Left lung (tissue), 10 donors: Measurements from ENCODE around the gene CD2AP. TPM values are rescaled to one million over a fixed set of nuclear protein-coding genes. Genes with fewer than 3 reads are reported as not detected.

ENCODE experiments used
- ATAC-seq: fragments of 200-7000 bp; cut with Tn5 transposase; one replicate; pipeline ENCODE4 v1.9.1; 2020; ENCODE audit warnings: moderate library complexity
- DNase-seq, 4 donors: peaks; one replicate each; pipeline ENCODE4 v3.0.0-alpha.2; 2013 to 2020
- H3K27ac ChIP-seq, 2 donors: fragments of 200-600 bp; sonication (generic) in 1 of 2; one replicate each; pipeline versions ENCODE4 v1.5.0 to v1.8.0; 2020 to 2021
- H3K27me3 ChIP-seq, 2 donors: fragments of 200-600 bp; sonication (generic) in 1 of 2; one replicate each; pipeline versions ENCODE4 v1.5.0 to v1.8.0; 2020 to 2021
- H3K36me3 ChIP-seq, 2 donors: fragments of 200-600 bp; sonication (generic) in 1 of 2; one replicate each; pipeline versions ENCODE4 v1.5.0 to v1.8.0; 2020 to 2021
- H3K4me1 ChIP-seq, 2 donors: fragments of 200-600 bp; one replicate each; pipeline ENCODE4 v1.8.0; 2021
- H3K4me3 ChIP-seq, 2 donors: fragments of 200-600 bp; sonication (generic) in 1 of 2; one replicate each; pipeline versions ENCODE4 v1.5.0 to v1.8.0; 2020 to 2021; ENCODE audit warnings: mild to moderate bottlenecking in 1 of 2
- H3K9me3 ChIP-seq, 2 donors: fragments of 200-600 bp; sonication (generic) in 1 of 2; one replicate each; pipeline versions ENCODE4 v1.5.0 to v1.8.0; 2020 to 2021
- CTCF ChIP-seq, 2 donors: fragments of 200-600 bp; sonication (generic) in 1 of 2; IDR thresholded peaks; one replicate each; pipeline versions ENCODE4 v1.5.0 to v1.8.0; 2021; ENCODE audit warnings: antibody characterized with exemption in 2 of 2
- intact Hi-C, 2 donors: fragments of 100-400 bp; cut with DNase I; formaldehyde crosslinking; loops; one replicate each; pipeline versions ENCODE4 v1.11.2 to v1.14.2; 2022
- polyA plus RNA-seq, 6 donors: library from polyadenylated mRNA; unstranded; fragments of 120-200 nt; gene quantifications; one replicate each; pipeline ENCODE4 v1.2.1, GENCODE V29; 2013; ENCODE audit not compliant: insufficient read length in 6 of 6
- total RNA-seq, 2 donors: library from RNA; stranded (reverse); fragmentation: NEBNext Ultra II Directional; extraction: Animal tissue kit (Norgen Biotek cat#: 25700); gene quantifications; one replicate each; pipeline ENCODE4 v1.2.1, GENCODE V29; 2021
- donor health status: DM: no; HTN: yes; CAD: no.
- donor health status: DM: no; HTN: no; CAD: no.

CD2AP gene
- total and polyA plus RNA-seq, 8 donors = 36.6 to 46.0 (median 42.5) TPM

- Histone ChIP-seq H3K36me3 (no peaks in the 10 kb centered on the region), H3K27ac (no peak overlapping the region), H3K27me3 (no peaks in the 10 kb centered on the region), H3K9me3 (no peaks in the 10 kb centered on the region), H3K4me3 (no peak overlapping the region), H3K4me1 (peaks cover 0 to 8% of the 10 kb centered on the region in 2 donors)
- no peak for TF ChIP-seq CTCF (IDR thresholded peaks at IDR 0.05)
- no peak for ATAC-seq
- intact Hi-C loops = no loop called here
- no peak for DNase-seq
Measured at GRCh38 chr6:47527274-47527673, 49.7 kb downstream of the CD2AP start.

- no peaks in the 10 kb centered on the region for H3K27me3 ChIP-seq
- no peak for TF ChIP-seq CTCF (IDR thresholded peaks at IDR 0.05)
- intact Hi-C loops = no loop called here
- H3K4me1 ChIP-seq = peaks cover 0 to 4% of the 10 kb centered on the region in 2 donors
- no peak overlapping the region for H3K4me3 ChIP-seq
- ATAC-seq = no peak
- H3K36me3 ChIP-seq = peaks cover 0 to 12% of the 10 kb centered on the region in 2 donors
- H3K27ac ChIP-seq = no peak overlapping the region
- no peak for DNase-seq
- H3K9me3 ChIP-seq = no peaks in the 10 kb centered on the region
Measured at GRCh38 chr6:47529734-47530133, 52.1 kb downstream of the CD2AP start.

GRCh38 chr6:47532981-47533585, 55.5 kb downstream of the CD2AP start:
- Histone ChIP-seq H3K4me1 (no peaks in the 10 kb centered on the region), H3K9me3 (no peaks in the 10 kb centered on the region), H3K27me3 (no peaks in the 10 kb centered on the region), H3K4me3 (no peak overlapping the region), H3K27ac (no peak overlapping the region), H3K36me3 (peaks cover 0 to 13% of the 10 kb centered on the region in 2 donors)
- ATAC-seq (no peak), DNase-seq (no peak)
- intact Hi-C loops = no loop called here
- no peak for TF ChIP-seq CTCF (IDR thresholded peaks at IDR 0.05)

GRCh38 chr6:47534063-47534462, 56.5 kb downstream of the CD2AP start:
- no peak for TF ChIP-seq CTCF (IDR thresholded peaks at IDR 0.05)
- H3K4me3 ChIP-seq = no peak overlapping the region
- peaks cover 0 to 13% of the 10 kb centered on the region in 2 donors for H3K36me3 ChIP-seq
- no peaks in the 10 kb centered on the region for H3K9me3 ChIP-seq
- H3K27ac ChIP-seq = no peak overlapping the region
- H3K4me1 ChIP-seq = no peaks in the 10 kb centered on the region
- no peak for ATAC-seq
- no peaks in the 10 kb centered on the region for H3K27me3 ChIP-seq
- DNase-seq = no peak
- intact Hi-C loops = no loop called here

- DNase-seq (no peak), ATAC-seq (no peak)
- peak overlapping the region in 1 of 2 donors; percentile 34 for H3K27ac ChIP-seq
- peaks cover 0 to 13% of the 10 kb centered on the region in 2 donors for H3K36me3 ChIP-seq
- no peaks in the 10 kb centered on the region for H3K9me3 ChIP-seq
- no peak for TF ChIP-seq CTCF (IDR thresholded peaks at IDR 0.05)
- no peak overlapping the region for H3K4me3 ChIP-seq
- no peaks in the 10 kb centered on the region for H3K27me3 ChIP-seq
- intact Hi-C loops = no loop called here
- no peaks in the 10 kb centered on the region for H3K4me1 ChIP-seq
Measured at GRCh38 chr6:47535316-47536225, 58.0 kb downstream of the CD2AP start.
